Activated CD8-positive, alpha-beta T cell treated with anti-CD3 and anti-CD28 coated beads for 36 hours (primary cell): ENCODE results near the gene ST3GAL2. TPM values are rescaled to one million over a fixed set of nuclear protein-coding genes. Genes with fewer than 3 reads are reported as not detected.

Experiments
- ATAC-seq: fragments of 200-7000 bp; cut with Tn5 transposase; one replicate; pipeline ENCODE4 v1.10.0; 2021; ENCODE audit warnings: mild to moderate bottlenecking, moderate library complexity
- CTCF ChIA-PET: fragments of 350-600 bp; sonication (Branson Sonifier 250); formaldehyde crosslinking; loops from one replicate; lab custom pipeline; 2021; ENCODE audit warnings: antibody characterized with exemption; lab: Charles Lee
- POLR2A ChIA-PET: fragments of 350-600 bp; sonication (Branson Sonifier 250); formaldehyde crosslinking; loops from one replicate; lab custom pipeline; 2021; ENCODE audit warnings: antibody characterized with exemption; lab: Charles Lee
- DNase-seq: peaks from one replicate; pipeline ENCODE4 v3.0.0-alpha.2; 2020
- H3K27ac Mint-ChIP-seq: one replicate; pipeline ENCODE4 v1.8.0; 2021; ENCODE audit warnings: mild to moderate bottlenecking, mixed read lengths
- H3K27me3 Mint-ChIP-seq: one replicate; pipeline ENCODE4 v1.8.0; 2021; ENCODE audit warnings: mixed read lengths
- H3K36me3 Mint-ChIP-seq: one replicate; pipeline ENCODE4 v1.8.0; 2021; ENCODE audit warnings: low read depth, mixed read lengths
- H3K4me1 Mint-ChIP-seq: one replicate; pipeline ENCODE4 v1.8.0; 2021; ENCODE audit warnings: low read depth, mixed read lengths
- H3K4me3 Mint-ChIP-seq: one replicate; pipeline ENCODE4 v1.8.0; 2021; ENCODE audit warnings: mild to moderate bottlenecking, moderate library complexity, mixed read lengths
- H3K9me3 Mint-ChIP-seq: one replicate; pipeline ENCODE4 v1.8.0; 2021; ENCODE audit warnings: mixed read lengths
- CTCF ChIP-seq: fragments of 200-600 bp; IDR thresholded peaks from one replicate; pipeline ENCODE4 v1.8.0; 2022; ENCODE audit warnings: antibody characterized with exemption, mild to moderate bottlenecking
- intact Hi-C: fragments of 100-400 bp; cut with micrococcal nuclease; formaldehyde crosslinking; loops from one replicate; pipeline ENCODE4 v1.10.0; 2022
- total RNA-seq, 2 experiments: library from RNA; stranded (reverse); gene quantifications; one replicate each; pipeline ENCODE4 v1.2.3, GENCODE V29; 2021

The ST3GAL2 gene
- total RNA-seq, 2 experiments from 2014 or later = 13.2 to 19.0 TPM

- intact Hi-C loops = loop anchor here (5.0 kb wide), 1 partner anchor 84 kb away; no protein-coding TSS in a partner anchor
- no peak for TF ChIP-seq CTCF
- POLR2A ChIA-PET = interaction anchor here (0.8 to 3.5 kb wide), 8 partner anchors 13 to 188 kb away, joined by 3 to 27 read pairs (median 4); partner anchors contain the start of genes COG4, DDX19A, FCSK and SF3B3
- H3K4me1 Mint-ChIP-seq = peaks cover 29% of the 10 kb centered on the region
- H3K36me3 Mint-ChIP-seq = peaks cover 3% of the 10 kb centered on the region
- peak overlapping the region; percentile 92 for H3K27ac Mint-ChIP-seq
- H3K27me3 Mint-ChIP-seq = no peaks in the 10 kb centered on the region
- no peaks in the 10 kb centered on the region for H3K9me3 Mint-ChIP-seq
- H3K4me3 Mint-ChIP-seq = peak overlapping the region; percentile 27
- DNase-seq (peak; percentile 77), ATAC-seq (peak; percentile 96)
- CTCF ChIA-PET = interaction anchor here (1.0 to 2.0 kb wide), 5 partner anchors 14 to 107 kb away, joined by 3 to 7 read pairs (median 3); no protein-coding TSS in a partner anchor
These were observed 37.5 kb upstream of the ST3GAL2 start for GRCh38 chr16:70476272-70477020.

- peak overlapping the region; percentile 55 for H3K27ac Mint-ChIP-seq
- H3K27me3 Mint-ChIP-seq = no peaks in the 10 kb centered on the region
- TF ChIP-seq CTCF = no peak
- H3K9me3 Mint-ChIP-seq = no peaks in the 10 kb centered on the region
- H3K4me1 Mint-ChIP-seq = peaks cover 29% of the 10 kb centered on the region
- peaks cover 3% of the 10 kb centered on the region for H3K36me3 Mint-ChIP-seq
- intact Hi-C loops = loop anchor here (5.0 kb wide), 1 partner anchor 83 kb away; no protein-coding TSS in a partner anchor
- ChIA-PET POLR2A (interaction anchor here (1.2 to 2.0 kb wide), 2 partner anchors 21 to 73 kb away, joined by 5 to 7 read pairs; partner anchors contain the start of gene FCSK), CTCF (interaction anchor here (1.3 kb wide), 1 partner anchor 95 kb away, joined by 3 read pairs; no protein-coding TSS in a partner anchor)
- DNase-seq (no peak), ATAC-seq (no peak)
- H3K4me3 Mint-ChIP-seq = no peak overlapping the region
These were observed 36.4 kb upstream of the ST3GAL2 start for GRCh38 chr16:70475054-70475871.

- no peaks in the 10 kb centered on the region for H3K27me3 Mint-ChIP-seq
- DNase-seq (no peak), ATAC-seq (no peak)
- peaks cover 3% of the 10 kb centered on the region for H3K36me3 Mint-ChIP-seq
- CTCF ChIA-PET = no interaction called here
- peaks cover 29% of the 10 kb centered on the region for H3K4me1 Mint-ChIP-seq
- no peak overlapping the region for H3K4me3 Mint-ChIP-seq
- POLR2A ChIA-PET = interaction anchor here (2.0 kb wide), 1 partner anchor 20 kb away, joined by 7 read pairs; the partner anchor contains the start of gene FCSK
- no peak overlapping the region for H3K27ac Mint-ChIP-seq
- TF ChIP-seq CTCF = no peak
- no peaks in the 10 kb centered on the region for H3K9me3 Mint-ChIP-seq
- intact Hi-C loops = loop anchor here (5.0 kb wide), 1 partner anchor 82 kb away; no protein-coding TSS in a partner anchor
These were observed 35.6 kb upstream of the ST3GAL2 start for GRCh38 chr16:70474320-70475053.

GRCh38 chr16:70473446-70474319, 34.8 kb upstream of the ST3GAL2 start:
- Mint-ChIP-seq H3K27me3 (no peaks in the 10 kb centered on the region), H3K27ac (peak overlapping the region; percentile 46), H3K4me1 (peaks cover 25% of the 10 kb centered on the region), H3K9me3 (no peaks in the 10 kb centered on the region), H3K36me3 (peaks cover 3% of the 10 kb centered on the region), H3K4me3 (no peak overlapping the region)
- ChIA-PET POLR2A (interaction anchor here (2.0 kb wide), 1 partner anchor 20 kb away, joined by 7 read pairs; the partner anchor contains the start of gene FCSK), CTCF (interaction anchor here (0.6 kb wide), 1 partner anchor 79 kb away, joined by 3 read pairs; no protein-coding TSS in a partner anchor)
- DNase-seq = no peak
- ATAC-seq = no peak
- intact Hi-C loops = no loop called here
- TF ChIP-seq CTCF = no peak
